Measurements from ENCODE around the gene SLC12A6.
"Not testable (repeated sequence)": the region's sequence is repeated elsewhere in the genome, so short reads cannot be mapped to it uniquely, and the experiment has no call there.

SLC12A6 gene

DNA sequence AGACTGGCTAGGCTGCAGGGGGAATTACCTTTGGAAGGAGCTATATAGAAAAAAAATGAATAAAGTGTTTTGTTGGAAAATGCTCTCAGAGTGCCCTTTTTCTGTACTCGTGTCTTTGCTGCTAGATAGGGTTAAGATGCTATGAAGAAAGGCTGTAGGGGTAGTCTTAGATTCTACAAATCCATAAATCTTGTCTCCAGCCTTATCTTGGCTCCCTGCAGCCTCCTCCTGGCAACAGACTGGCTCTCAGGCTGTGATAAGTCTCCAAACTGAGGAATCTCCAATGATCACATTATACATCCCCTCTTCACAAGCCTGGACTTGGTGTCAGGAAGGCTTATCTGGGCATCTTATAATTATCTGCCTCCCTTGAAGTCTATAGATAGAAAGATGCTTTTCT is 20.1 kb upstream of the SLC12A6 start:
- DNase-seq (ENCODE audit: low spot score) = no peak

DNA sequence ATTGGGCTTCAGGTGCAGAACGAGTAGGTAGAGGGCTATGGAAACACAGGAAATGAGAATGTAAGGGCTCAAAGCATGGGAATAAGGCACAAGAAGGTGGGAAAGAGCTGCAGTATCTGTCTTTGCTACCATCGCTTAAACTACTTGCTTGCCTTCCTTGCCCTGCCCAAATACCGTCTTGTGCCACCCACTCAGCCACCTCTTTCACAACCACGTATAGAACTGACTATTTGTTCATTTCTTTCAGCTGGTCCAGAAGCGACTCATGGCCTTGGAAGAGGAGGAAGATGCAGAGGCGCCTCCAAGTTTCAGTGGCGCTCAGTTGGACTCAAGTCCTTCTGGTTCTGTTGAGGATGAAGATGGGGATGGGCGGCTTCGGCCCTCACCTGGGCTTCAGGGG is 17.7 kb upstream of the SLC12A6 start:
- DNase-seq (ENCODE audit: low spot score) = no peak

DNA sequence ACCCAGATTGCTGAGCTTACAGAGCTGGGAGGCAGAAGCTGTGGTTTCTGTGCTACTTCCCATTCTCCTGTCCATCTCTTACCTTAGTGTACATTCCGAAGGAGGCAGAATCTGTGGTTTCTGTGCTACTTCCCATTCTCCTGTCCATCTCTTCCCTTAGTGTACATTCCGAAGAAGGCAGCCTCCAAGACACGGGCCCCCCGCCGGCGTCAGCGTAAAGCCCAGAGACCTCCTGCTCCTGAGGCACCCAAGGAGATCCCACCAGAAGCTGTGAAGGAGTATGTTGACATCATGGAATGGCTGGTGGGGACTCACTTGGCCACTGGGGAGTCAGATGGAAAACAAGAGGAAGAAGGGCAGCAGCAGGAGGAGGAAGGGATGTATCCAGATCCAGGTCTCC is 16.7 kb upstream of the SLC12A6 start:
- no peak for DNase-seq (ENCODE audit: low spot score)

DNA sequence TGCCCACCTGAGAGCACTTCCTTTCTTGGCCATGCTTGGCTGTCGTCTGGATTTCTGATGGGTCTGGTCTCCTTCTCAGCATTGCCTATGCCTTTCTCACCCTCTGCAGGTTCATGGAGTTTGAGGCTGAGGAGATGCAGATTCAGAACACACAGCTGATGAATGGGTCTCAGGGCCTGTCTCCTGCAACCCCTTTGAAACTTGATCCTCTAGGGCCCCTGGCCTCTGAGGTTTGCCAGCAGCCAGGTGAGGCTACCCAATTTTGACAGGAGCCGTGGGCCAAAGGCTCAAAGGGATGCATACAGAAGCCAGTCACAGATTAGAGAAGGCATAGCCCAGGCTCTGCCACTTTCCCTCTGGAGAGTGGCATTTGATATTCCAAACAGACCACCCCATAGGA is 16.0 kb upstream of the SLC12A6 start:
- DNase-seq (ENCODE audit: low spot score) = no peak

DNA sequence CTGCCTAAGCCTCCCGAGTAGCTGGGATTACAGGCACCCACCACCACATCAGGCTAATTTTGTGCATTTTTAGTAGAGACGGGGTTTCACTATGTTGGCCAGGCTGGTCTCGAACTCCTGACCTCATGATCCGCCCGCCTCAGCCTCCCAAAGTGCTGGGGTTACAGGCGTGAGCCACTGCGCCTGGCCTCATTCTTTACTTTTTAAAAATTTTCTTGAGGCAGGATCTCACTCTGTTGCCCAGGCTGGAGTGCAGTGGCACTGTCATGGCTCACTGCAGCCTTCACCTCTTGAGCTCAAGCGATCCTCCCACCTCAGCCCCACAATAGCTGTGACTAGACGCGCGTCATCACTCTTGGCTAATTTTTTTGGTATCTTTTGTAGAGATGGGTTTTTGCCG is 15.4 kb upstream of the SLC12A6 start:
- not testable (repeated sequence) for DNase-seq (ENCODE audit: low spot score)

DNA sequence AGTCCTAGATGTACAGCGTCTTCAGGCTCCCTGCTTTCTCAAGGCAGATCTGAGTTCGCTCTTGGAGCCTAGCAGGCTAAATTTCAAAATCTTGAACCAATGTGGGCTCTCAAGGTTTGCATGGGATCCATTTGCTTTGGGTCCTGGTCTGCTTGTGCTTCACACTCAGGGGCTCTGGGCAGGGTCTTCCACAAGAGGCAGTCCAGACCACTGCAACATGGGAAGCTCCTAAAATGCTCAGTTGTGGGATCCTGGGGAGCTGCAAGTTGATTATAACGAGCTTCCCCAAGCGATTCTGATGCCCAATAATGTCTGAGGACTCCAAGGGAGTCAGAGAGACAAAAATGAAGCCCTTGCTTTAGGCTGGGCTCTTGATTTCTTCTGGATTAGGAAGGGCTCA is 12.2 kb upstream of the SLC12A6 start:
- no peak for DNase-seq (ENCODE audit: low spot score)

GRCh38 chr15:34348735-34349300 is 11.2 kb upstream of the SLC12A6 start:
- DNase-seq (ENCODE audit: low spot score) = no peak

DNA sequence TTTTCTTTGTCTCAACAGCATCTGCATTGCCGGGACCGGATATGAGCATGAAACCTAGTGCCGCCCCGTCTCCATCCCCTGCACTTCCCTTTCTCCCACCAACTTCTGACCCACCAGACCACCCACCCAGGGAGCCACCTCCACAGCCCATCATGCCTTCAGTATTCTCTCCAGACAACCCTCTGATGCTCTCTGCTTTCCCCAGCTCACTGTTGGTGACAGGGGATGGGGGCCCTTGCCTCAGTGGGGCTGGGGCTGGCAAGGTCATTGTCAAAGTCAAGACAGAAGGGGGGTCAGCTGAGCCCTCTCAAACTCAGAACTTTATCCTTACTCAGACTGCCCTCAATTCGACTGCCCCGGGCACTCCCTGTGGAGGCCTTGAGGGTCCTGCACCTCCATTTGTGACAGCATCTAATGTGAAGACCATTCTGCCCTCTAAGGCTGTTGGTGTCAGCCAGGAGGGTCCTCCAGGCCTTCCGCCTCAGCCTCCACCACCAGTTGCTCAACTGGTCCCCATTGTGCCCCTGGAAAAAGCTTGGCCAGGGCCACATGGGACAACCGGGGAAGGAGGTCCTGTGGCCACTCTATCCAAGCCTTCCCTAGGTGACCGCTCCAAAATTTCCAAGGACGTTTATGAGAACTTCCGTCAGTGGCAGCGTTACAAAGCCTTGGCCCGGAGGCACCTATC is 10.5 kb upstream of the SLC12A6 start:
- DNase-seq (ENCODE audit: low spot score) = no peak

DNA sequence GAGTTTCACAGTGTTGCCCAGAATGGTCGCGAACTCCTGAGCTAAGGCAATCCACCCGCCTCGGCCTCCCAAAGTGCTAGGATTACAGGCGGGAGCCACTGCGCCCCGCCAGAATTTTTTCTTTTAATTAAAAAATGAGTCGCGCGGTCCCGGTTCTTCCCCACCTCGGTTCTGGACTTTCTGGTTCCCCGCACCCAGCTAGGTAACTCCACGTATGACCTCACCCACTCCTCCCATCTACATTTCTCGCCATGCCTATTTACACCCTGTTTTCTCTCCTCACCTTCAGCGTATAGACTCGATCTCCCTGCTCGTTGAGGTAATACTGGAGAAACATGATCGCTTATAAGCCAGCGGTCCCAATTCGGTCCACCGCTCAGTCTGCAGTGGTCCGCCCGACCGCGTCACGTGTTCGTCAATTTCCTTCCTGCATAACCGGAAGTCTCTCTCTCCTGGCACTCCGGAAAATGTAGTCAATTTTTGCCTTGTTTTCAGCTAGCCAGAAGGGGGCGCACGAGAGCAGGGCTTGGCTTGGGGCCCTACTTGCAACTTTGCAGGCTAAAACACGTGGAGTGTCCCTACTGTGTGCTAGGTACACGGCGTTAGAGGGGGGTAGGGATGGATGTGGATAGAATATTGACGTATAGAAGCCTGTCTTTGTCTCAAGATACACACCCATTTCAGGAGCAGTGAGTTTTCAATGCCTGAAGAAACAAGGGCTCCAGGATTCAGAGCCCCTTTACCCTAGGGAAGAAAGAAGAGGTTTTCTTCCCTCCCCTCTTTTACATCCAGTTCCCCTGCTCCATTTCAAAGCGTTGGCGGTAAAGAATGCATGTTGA is 5.4 kb upstream of the SLC12A6 start, which contains the start of the genes NOP10 and NUTM1:
Gene NOP10 (minus strand): TSS at position 400 of the 839 bp plus-strand sequence. CDS start 63 bp downstream, at position 337.
Gene NUTM1 (plus strand): TSS at position 579 of the 839 bp plus-strand sequence. CDS start 382 bp downstream, outside the sequence.
- DNase-seq (ENCODE audit: low spot score) = peak; percentile 93

GRCh38 chr15:34342213-34342736 is 4.7 kb upstream of the SLC12A6 start:
- DNase-seq (ENCODE audit: low spot score) = not testable (repeated sequence)

DNA sequence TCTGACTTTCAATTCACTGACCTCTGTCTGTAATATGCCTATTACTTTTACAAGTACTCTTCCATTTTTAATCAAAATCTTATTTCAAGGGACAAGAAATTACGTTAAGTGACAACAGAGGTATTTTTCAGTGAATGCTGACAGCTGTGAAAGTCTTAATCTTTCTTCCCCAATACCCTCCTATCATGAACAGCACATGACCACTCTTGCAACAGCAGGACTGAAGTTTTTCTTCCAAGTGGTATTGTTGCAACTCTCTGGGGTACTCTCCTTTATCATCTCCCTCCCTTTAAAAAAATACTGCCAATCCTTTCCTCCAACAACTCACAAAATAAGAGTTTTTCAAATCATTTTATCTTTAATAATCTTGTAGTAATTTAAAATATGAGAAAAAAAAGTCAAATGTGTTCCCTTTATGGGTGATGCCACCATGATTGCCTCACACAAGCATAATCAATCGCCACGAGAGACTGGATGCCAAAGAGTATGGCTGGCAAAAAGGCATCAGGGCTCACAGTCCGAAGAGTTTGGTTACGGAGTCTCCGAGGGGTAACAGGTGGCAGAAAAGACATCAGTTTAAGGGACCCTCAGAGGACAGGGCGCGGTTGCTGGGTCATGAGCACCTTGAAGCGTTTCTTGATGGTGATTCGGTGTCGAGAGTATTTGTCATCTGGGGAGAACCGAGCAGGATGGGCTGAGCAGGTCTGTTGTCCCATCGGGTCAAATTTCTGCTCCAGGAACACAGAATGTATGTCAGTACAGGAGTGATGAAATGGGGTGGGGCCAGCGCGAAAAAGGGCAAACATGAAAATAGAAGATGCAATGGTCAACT is 4.0 kb upstream of the SLC12A6 start:
- DNase-seq (ENCODE audit: low spot score) = no peak

DNA sequence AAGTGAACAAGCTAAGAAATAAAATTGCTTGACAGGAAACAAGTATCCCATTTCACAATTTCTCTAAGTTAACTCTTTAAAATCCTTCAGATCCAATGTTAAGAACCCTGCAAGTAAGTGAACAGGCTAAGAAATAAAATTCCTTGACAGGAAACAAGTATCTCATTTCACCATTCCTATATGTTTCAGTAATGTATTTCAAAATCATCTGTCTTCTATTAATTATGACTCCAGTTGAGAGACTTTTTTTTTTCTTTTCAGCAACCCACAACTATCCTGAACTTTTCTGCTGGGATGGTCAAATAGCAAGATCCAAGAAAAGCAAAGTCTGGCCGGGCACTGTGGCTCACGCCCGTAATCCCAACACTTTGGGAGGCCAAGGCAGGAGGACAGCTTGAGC is 2.4 kb upstream of the SLC12A6 start:
- no peak for DNase-seq (ENCODE audit: low spot score)

DNA sequence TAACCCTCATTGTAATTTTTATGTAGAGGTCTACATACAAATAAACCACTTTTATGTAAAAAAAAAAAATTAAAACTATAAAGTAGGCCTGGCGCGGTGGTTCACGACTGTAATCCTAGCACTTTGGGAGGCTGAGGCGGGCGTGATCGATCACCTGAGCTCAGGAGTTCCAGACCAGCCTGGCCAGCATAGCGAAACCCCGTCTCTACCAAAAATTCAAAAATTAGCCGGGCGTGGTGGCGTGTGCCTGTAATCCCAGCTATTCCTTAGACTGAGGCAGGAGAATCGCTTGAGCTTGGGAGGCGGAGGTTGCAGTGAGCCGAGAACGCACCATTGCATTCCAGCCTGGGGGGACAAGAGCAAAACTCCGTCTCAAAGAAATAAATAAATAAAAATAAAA is 766 bp upstream of the SLC12A6 start:
- DNase-seq (ENCODE audit: low spot score) = no peak

DNA sequence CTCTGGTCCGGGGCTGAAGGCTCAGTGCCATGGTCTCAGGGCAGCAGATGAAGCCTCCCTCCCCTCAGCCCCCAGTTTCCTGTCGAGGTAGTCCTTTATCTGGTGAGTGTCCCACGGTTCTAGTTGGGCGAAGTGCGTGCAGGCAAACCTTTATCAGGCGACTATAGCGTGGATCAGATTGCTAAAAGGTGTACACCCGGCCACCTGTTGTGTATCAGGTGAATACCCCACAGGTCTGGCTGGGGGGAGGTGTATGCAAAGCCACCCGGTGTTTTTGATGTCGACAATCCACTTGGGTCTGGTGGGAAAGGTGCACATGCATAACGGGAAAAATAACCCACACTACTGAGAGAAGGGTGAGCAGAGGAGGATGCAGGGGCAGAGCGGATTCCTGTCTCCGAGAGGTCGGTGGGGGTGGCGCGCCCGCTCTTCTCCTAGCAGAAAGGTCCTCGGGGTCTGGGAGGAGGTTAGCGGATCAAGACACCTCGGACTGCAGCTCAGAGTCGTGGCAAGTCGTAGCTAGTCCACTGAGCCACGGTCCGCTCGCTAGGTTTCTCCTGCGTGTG is 507 bp downstream of the SLC12A6 start:
- DNase-seq (ENCODE audit: low spot score) = peak; percentile 34

DNA sequence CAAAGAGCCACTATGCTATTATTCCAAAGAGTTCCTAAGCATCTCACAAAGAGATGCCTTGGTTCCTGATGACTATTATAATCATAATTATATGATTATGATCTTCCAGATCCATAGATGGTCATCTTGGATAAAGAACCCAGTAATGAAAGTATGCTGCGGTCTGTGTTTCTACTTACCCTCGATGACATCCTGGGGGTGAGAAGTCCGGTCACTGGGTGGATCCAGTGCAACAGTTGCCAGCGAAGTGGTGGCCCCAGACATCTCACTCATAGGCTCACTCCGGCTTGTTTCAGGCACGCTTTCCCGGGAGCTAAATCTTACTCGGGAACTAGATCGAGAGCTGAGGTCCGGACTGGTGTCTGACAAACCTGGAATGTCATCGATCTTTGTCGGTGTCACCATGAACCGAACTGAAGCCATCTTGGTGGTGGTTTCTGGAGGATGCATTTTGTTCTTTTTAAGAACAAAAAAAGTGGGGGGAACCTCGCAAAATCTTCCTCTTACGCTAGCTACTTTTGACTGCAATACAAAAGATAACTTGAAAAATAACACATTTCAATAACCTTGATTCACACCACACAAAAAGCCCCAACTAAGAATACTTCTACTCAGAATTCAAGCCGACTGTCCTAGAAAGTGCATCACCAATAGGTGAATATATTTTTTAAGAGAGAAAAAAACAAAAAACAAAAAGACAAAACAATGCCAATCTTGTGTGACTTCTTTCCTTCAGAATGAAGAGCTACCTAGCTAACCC is 1.2 kb downstream of the SLC12A6 start:
- no peak for DNase-seq (ENCODE audit: low spot score)

GRCh38 chr15:34335176-34336032 is 2.2 kb downstream of the SLC12A6 start:
- DNase-seq (ENCODE audit: low spot score) = peak; percentile 36

GRCh38 chr15:34334672-34335071 is 2.9 kb downstream of the SLC12A6 start:
- DNase-seq (ENCODE audit: low spot score) = no peak

- no peak for DNase-seq (ENCODE audit: low spot score)
Observed at GRCh38 chr15:34332553-34333120, 4.9 kb downstream of the SLC12A6 start.

DNA sequence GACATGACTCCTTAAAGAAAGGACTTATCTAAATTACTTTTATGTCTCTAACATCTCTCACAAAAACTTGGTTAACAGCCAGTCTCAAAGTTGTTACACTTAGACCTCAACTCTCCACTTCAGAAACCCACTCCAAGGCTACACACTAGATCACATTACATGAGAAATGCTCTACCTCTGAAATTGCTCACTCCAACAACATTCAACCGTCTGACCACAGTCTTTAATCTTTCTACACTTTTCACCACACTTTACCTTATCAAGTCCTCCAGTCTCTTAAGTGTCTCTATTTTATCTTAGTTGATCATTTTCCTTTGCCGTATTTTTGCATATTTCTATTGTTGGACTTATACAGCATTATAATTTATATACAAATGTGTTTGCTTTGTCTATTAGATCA is 5.8 kb downstream of the SLC12A6 start:
- DNase-seq (ENCODE audit: low spot score) = no peak

Data from hematopoietic multipotent progenitor cell treated with erythropoietin and hydrocortisone succinate and interleukin-3 and kit ligand, for 15 days (in vitro differentiated cells).